Rectal smooth muscle tissue (tissue), 1 donor: ENCODE results near the gene TMUB2.

Source experiments
- H3K27ac ChIP-seq: one replicate; pipeline ENCODE4 v1.7.0; 2013; ENCODE audit warnings: low read depth, low read length, inconsistent platforms
- H3K27me3 ChIP-seq: one replicate; pipeline ENCODE4 v1.7.0; 2013; ENCODE audit warnings: low read length; ENCODE audit not compliant: control insufficient read depth, insufficient read depth
- H3K36me3 ChIP-seq: one replicate; pipeline ENCODE4 v1.7.0; 2013; ENCODE audit warnings: low read length; ENCODE audit not compliant: control insufficient read depth, insufficient read depth
- H3K4me1 ChIP-seq: one replicate; pipeline ENCODE4 v1.7.0; 2013; ENCODE audit warnings: low read length; ENCODE audit not compliant: control insufficient read depth, insufficient read depth
- H3K4me3 ChIP-seq: one replicate; pipeline ENCODE4 v1.7.0; 2013; ENCODE audit warnings: low read length
- H3K9ac ChIP-seq: one replicate; pipeline ENCODE4 v1.7.0; 2013; ENCODE audit warnings: low read length

Gene TMUB2

GRCh38 chr17:44164476-44164875, 22.3 kb upstream of the TMUB2 start:
- no peak overlapping the region for H3K9ac ChIP-seq
- no peaks in the 10 kb centered on the region for H3K27me3 ChIP-seq

GRCh38 chr17:44167181-44167861, 19.5 kb upstream of the TMUB2 start:
- Histone ChIP-seq H3K4me1 (peaks cover 11% of the 10 kb centered on the region), H3K27ac (no peak overlapping the region)

More at GRCh38 chr17:44164476-44164875, 22.3 kb upstream of the TMUB2 start:
- Histone ChIP-seq H3K36me3 (no peaks in the 10 kb centered on the region), H3K4me3 (no peak overlapping the region), H3K27ac (no peak overlapping the region), H3K4me1 (peaks cover 4% of the 10 kb centered on the region)

GRCh38 chr17:44170135-44170498, 16.7 kb upstream of the TMUB2 start:
- H3K36me3 ChIP-seq: no peaks in the 10 kb centered on the region
- H3K27me3 ChIP-seq: no peaks in the 10 kb centered on the region
- no peak overlapping the region for H3K9ac ChIP-seq
- H3K4me3 ChIP-seq: peak overlapping the region; percentile 62
- peak overlapping the region; percentile 83 for H3K27ac ChIP-seq
- H3K4me1 ChIP-seq: peaks cover 11% of the 10 kb centered on the region

More at GRCh38 chr17:44167181-44167861, 19.5 kb upstream of the TMUB2 start:
- Histone ChIP-seq H3K36me3 (no peaks in the 10 kb centered on the region), H3K4me3 (no peak overlapping the region), H3K27me3 (no peaks in the 10 kb centered on the region), H3K9ac (no peak overlapping the region)

GRCh38 chr17:44170499-44171201, 16.1 kb upstream of the TMUB2 start, which contains the start of gene ASB16:
TSS of gene ASB16 (plus strand) at chr17:44170704. CDS start at chr17:44170790, 86 bp downstream.
- peak within 1 kb of the TSS; percentile 24 for H3K9ac ChIP-seq
- peak within 1 kb of the TSS; percentile 62 for H3K4me3 ChIP-seq

GRCh38 chr17:44171931-44172455, 14.8 kb upstream of the TMUB2 start:
- Histone ChIP-seq H3K36me3 (no peaks in the 10 kb centered on the region), H3K9ac (no peak overlapping the region), H3K4me3 (no peak overlapping the region), H3K4me1 (peaks cover 11% of the 10 kb centered on the region), H3K27ac (no peak overlapping the region), H3K27me3 (no peaks in the 10 kb centered on the region)

More at GRCh38 chr17:44170499-44171201, 16.1 kb upstream of the TMUB2 start, which contains the start of gene ASB16:
- Histone ChIP-seq H3K27ac (peak within 1 kb of the TSS; percentile 83), H3K27me3 (no peaks in the 10 kb centered on the region), H3K36me3 (no peaks in the 10 kb centered on the region), H3K4me1 (peaks cover 11% of the 10 kb centered on the region)

GRCh38 chr17:44174427-44174826, 12.3 kb upstream of the TMUB2 start:
- Histone ChIP-seq H3K4me1 (peaks cover 7% of the 10 kb centered on the region), H3K4me3 (no peak overlapping the region), H3K9ac (no peak overlapping the region), H3K27me3 (no peaks in the 10 kb centered on the region), H3K27ac (no peak overlapping the region), H3K36me3 (peaks cover 7% of the 10 kb centered on the region)

GRCh38 chr17:44176257-44176656, 10.5 kb upstream of the TMUB2 start:
- Histone ChIP-seq H3K4me1 (no peaks in the 10 kb centered on the region), H3K9ac (no peak overlapping the region), H3K27me3 (no peaks in the 10 kb centered on the region), H3K27ac (no peak overlapping the region), H3K4me3 (no peak overlapping the region), H3K36me3 (peaks cover 7% of the 10 kb centered on the region)

- Histone ChIP-seq H3K4me3 (no peak overlapping the region), H3K27ac (no peak overlapping the region), H3K9ac (no peak overlapping the region), H3K36me3 (peaks cover 7% of the 10 kb centered on the region), H3K27me3 (no peaks in the 10 kb centered on the region), H3K4me1 (no peaks in the 10 kb centered on the region)
Measured at GRCh38 chr17:44176671-44177501, 9.9 kb upstream of the TMUB2 start.

- no peak overlapping the region for H3K4me3 ChIP-seq
- H3K9ac ChIP-seq: no peak overlapping the region
- no peak overlapping the region for H3K27ac ChIP-seq
- H3K36me3 ChIP-seq: peaks cover 7% of the 10 kb centered on the region
- no peaks in the 10 kb centered on the region for H3K27me3 ChIP-seq
- H3K4me1 ChIP-seq: no peaks in the 10 kb centered on the region
Measured at GRCh38 chr17:44177640-44178039, 9.1 kb upstream of the TMUB2 start.

- Histone ChIP-seq H3K4me1 (no peaks in the 10 kb centered on the region), H3K27ac (no peak overlapping the region), H3K36me3 (peaks cover 7% of the 10 kb centered on the region), H3K27me3 (no peaks in the 10 kb centered on the region), H3K9ac (no peak overlapping the region), H3K4me3 (no peak overlapping the region)
Measured at GRCh38 chr17:44178133-44178532, 8.6 kb upstream of the TMUB2 start.

- peaks cover 5% of the 10 kb centered on the region for H3K4me1 ChIP-seq
- no peak overlapping the region for H3K27ac ChIP-seq
Measured at GRCh38 chr17:44183024-44183423, 3.7 kb upstream of the TMUB2 start.

GRCh38 chr17:44184212-44184810, 2.5 kb upstream of the TMUB2 start:
- H3K4me1 ChIP-seq: peaks cover 5% of the 10 kb centered on the region
- no peak overlapping the region for H3K4me3 ChIP-seq
- no peak overlapping the region for H3K9ac ChIP-seq
- H3K27me3 ChIP-seq: no peaks in the 10 kb centered on the region
- H3K36me3 ChIP-seq: no peaks in the 10 kb centered on the region
- no peak overlapping the region for H3K27ac ChIP-seq

More at GRCh38 chr17:44183024-44183423, 3.7 kb upstream of the TMUB2 start:
- Histone ChIP-seq H3K4me3 (no peak overlapping the region), H3K36me3 (peaks cover 7% of the 10 kb centered on the region), H3K9ac (no peak overlapping the region), H3K27me3 (no peaks in the 10 kb centered on the region)
